Pulmonary artery endothelial cell (primary cell): Measurements from ENCODE around the gene FAR2. TPM values are rescaled to one million over a fixed set of nuclear protein-coding genes. Genes with fewer than 3 reads are reported as not detected.
"Not testable (repeated sequence)": the region's sequence is repeated elsewhere in the genome, so short reads cannot be mapped to it uniquely, and the experiment has no call there.

Source experiments
- DNase-seq: peaks from one replicate; pipeline ENCODE4 v3.0.0-alpha.2; 2011; ENCODE audit warnings: low read depth, low spot score
- total RNA-seq: library from RNA; depleted of rRNA; stranded (reverse); fragments of >200 nt; gene quantifications from 2 replicates; pipeline ENCODE4 v1.2.3, GENCODE V29; 2014

The FAR2 gene
- total RNA-seq, 1 donor from 2014 or later = 64.4 TPM

DNA sequence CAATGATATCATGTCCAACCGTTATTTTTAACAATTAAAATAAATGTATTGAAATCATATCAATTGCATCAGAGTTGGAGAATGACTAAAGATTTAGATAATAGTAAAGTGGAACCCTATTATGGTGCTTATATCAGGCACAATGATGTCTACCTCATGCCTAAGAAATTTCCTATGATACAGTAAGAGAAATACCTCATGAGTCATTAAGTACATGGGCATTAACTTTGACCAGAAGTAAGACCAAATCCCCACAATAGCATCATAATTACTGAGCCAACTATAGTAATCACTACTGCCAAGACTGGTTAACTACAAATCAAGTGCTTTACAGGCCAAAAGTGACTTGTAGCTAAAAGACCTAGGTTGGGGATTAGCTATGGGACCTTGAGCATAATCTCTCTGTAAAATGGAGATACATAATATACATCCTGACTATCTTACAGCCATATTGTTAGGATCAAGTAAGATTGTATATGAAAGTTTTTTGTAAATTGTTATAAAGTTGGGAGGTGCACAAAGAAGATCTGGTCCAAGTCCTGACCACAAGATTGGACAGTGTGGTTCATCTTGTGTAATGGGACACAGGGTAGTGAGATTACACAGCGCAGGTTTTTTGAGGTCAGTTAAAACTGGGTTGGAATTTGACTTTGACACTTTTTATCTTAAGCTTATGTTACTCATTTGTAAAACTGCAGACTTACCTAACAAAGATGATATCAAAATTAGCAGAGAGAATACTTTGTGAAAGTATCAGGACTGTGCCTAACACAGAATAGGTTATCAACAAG lies 171.4 kb downstream of the FAR2 start:
- peak; percentile 26 for DNase-seq

GRCh38 chr12:29322157-29322556 lies 173.1 kb downstream of the FAR2 start:
- DNase-seq = no peak

GRCh38 chr12:29329411-29329810 lies 180.3 kb downstream of the FAR2 start:
- DNase-seq = no peak

DNA sequence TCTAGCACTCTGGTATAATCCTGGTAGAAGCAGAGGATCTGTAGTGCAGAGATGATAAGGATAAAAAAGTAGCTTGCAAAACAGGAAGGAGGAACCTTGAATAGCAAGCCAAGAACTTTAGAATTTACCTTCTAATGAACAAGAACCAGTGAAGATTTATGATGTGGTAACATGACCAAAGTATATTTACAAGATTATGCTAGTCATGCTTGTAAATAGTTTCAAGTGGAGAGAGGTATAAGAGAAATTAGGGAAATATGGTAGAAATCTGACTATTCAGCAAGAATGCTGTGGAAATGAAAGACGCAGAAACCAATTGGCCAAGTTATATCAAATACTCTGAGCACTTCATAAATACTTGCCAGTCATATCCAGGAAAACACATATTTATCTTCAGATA lies 184.1 kb downstream of the FAR2 start:
- no peak for DNase-seq

DNA sequence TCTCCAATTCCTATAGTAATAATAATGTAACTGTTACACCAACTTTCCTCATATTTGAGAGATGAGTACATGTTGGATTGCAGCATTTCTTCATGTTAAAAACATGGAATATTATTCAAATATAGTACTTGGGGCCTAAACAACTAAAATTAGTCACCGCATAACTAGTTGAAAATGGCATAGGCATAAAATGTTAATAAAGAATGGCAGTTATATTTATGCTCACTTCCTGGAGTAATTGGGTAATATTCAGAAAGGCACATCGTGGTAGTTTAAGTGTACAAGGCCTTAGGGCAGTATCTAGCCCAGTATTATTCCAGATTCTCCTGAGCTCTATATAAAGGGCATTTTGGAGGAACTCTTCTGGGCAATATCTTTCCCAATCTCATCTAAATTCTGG lies 185.9 kb downstream of the FAR2 start:
- no peak for DNase-seq

GRCh38 chr12:29337325-29337724 lies 188.2 kb downstream of the FAR2 start:
- no peak for DNase-seq

GRCh38 chr12:29343022-29343799 lies 194.1 kb downstream of the FAR2 start:
- no peak for DNase-seq

- no peak for DNase-seq
Observed at GRCh38 chr12:29346769-29347421, 197.8 kb downstream of the FAR2 start.

DNA sequence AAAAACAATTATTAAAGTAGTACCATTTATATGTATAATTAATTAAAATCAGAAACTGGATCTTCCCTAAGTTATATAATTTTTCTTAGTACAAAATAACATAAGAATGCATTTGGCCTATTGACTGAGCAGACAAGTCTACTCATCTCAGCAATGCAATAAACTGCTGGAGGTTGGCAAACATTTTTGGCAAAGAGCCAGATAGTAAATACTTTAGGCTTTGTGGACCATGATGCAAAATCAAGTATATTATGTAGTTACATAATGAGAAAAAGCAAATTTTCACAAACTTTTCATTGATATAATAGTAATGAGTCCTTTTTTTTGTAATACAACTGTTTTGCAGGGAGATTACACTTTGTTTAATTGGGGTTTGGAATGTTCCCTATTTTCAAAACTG lies 201.0 kb downstream of the FAR2 start:
- no peak for DNase-seq

- no peak for DNase-seq
Observed at GRCh38 chr12:29354954-29355353, 205.9 kb downstream of the FAR2 start.

DNA sequence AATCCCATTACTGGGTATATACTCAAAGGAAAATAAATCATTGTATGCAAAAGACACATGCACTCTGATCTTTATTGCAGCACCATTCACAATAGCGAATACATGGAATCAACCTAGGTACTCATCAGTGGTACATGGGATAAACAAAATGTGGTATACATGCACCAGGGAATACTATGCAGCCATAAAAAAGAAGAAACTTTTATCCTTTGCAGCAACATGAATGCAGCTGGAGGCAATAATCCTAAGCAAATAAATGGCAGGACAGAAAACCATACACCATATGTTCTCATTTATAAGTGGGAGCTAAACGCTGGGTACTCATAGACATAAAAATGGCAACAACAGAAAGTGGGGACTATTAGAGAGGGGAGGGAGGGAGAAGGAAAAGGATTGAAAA lies 216.0 kb downstream of the FAR2 start:
- DNase-seq = no peak

- no peak for DNase-seq
Observed at GRCh38 chr12:29374012-29374411, 224.9 kb downstream of the FAR2 start.

DNA sequence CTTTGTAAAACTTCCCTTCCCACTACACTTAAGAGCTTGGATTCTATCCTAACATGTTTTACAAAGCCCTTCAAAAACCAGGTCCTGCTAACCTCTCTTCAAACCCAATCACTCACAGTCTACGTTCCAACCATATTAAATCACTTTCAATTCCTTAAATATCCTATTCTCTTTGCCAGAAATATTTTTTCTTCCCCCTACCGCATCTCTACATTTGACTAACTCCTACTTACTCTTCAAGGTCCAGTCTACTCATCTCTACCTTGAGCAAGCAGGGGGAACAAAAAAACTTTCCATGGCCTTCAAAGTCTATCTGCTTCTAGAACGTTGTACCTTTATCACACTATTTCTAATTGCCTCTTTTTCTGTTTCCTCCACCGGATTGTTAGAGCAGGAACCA lies 225.8 kb downstream of the FAR2 start:
- no peak for DNase-seq

DNA sequence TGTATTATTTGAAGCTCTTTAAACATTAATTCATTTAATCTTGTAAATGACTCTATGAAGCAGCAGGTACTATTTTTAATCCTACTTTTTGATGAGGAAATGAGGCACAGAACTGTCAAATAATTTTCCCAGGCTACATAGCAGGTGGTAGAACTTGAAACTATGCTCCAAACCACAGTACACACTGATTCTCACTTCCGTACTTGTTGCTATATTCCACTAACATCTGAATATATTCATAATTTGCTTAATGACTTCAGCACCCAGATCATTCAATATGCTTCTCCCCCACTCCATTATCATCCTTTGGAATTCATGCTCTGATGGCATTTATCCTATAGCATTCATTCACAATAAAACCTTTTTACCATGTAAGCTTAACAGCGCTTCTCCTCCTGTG lies 227.0 kb downstream of the FAR2 start:
- DNase-seq = no peak

GRCh38 chr12:29380536-29381523 lies 231.8 kb downstream of the FAR2 start, which contains the start of gene ERGIC2:
Gene ERGIC2 (minus strand): TSS chr12:29381172. CDS start chr12:29371633, 9,539 bp downstream.
- peak; percentile 96 for DNase-seq

DNA sequence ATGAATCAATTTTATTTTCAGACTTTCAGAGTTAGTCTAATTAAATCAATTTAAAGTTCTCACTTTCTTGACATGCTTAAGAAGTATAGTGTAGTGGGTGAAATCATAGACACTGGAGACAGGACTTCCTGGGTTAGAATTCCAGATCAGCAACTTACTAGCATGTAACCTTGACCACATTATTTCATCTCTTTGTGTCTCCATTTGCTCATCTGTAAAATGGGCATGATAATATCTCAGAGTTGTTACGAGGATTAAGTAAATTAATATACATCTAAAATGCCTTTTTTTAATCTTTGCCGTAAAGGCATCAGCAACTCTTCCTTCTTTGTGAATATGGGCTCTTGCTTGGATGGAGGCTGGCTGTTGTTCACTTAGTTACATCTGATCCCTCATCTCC lies 233.2 kb downstream of the FAR2 start:
- DNase-seq = no peak

DNA sequence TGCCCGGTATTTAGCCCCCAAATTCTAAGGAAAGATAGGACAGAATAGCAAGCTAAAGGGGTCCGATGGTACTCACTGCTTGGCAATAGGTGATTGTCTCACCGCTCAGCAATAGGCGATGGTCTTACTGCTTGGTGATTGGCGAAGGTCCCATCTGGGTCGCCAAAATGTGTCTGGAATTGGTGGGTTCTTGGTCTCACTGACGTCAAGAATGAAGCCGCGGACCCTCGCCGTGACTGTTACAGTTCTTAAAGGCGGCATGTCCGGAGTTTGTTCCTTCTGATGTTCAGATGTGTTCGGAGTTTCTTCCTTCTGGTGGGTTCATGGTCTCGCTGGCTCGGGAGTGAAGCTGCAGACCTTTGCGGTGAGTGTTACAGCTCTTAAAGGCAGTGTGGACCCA lies 236.1 kb downstream of the FAR2 start:
- DNase-seq = not testable (repeated sequence)
